T-helper 22 cell (primary cell): ENCODE data around the gene PNLIPRP2.

Experiments
- DNase-seq: peaks from one replicate; pipeline ENCODE4 v3.0.0-alpha.2; 2020; ENCODE audit warnings: low read depth

Gene PNLIPRP2

GRCh38 chr10:116612107-116612769 is 8.5 kb upstream of the PNLIPRP2 start:
- DNase-seq = no peak

DNA sequence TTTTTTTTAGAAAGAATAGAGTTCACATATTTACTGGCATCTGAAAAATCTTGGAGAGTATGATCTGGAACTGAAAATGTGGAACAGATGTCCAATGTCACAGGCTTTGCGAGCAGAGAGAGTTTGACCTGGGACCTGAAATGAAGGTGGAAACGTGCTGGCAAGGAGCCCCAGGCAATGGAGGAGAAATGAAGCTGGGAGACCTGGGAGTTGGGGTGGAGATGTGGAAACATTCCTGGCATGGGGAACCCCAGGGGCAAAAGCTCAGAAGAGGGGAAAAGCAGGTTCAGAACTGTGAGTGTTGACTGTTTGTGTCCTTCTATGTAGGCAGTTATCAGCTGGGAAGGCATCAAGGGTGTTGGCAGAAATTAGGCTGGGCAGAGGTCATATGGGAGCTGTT is 7.3 kb upstream of the PNLIPRP2 start:
- DNase-seq = no peak

DNA sequence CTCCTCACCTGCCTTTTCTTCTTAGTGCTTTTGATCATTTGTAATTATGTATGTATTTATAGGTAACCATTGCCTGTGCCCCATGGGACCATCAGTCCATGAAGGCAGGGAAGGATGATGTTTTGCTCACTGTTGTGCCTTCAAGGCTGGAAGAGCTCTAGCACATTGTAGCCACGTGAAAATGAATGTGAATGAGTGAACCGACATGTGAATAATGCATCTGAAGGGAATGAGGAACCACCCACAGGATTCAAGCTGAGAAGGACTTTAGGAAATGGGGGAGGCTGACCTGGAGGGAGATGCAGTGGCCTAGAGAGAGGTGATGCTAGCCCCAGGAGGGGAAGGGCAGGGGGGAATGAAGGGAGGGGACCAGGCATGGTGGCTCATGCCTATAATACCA is 6.0 kb upstream of the PNLIPRP2 start:
- DNase-seq = no peak

DNA sequence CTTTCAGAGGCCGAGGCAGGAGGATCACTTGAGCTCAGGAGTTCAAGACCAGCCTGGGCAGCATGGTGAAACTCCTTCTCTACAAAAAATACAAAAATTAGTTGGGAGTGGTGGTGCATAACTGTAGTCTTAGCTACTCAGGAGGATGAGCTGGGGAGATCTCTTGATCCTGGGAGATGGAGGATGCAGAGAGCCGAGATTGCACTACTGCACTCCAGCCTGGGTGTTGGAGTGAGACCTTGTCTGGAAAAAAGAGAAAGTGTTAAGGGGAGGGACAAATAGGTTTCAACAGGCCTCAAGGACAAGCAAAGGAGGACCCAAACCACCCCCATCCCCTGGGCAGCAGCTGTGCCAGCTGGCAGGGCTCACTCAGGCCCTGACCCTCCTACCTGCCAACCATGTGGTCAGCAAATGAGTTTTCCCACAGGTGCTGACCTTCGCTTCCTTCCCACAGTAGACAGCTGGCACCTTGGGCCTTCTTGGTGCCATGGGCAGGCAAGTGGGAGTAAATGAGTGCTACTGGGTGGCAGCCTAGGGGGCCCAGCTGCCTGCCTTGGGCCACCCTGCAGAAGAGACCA is 5.5 kb upstream of the PNLIPRP2 start:
- no peak for DNase-seq

DNA sequence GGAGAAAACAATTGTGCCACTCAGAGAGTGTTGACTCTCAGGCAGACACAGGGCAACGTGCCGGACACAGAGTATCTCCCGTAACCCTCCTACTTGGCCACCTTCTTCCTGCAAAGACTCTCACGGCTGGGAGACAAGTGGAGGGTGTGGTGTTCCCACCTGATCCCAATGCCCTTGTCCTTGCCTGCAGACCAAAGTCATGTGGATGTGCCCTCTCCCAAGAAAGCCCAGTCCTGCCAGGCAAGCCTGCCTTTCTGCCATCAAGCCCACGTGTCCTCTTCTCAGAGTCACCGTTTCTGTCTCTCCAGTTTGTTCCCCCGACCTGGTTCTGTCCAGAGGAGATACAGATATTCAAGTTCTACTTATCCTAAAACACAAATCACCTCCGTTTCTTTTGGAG is 723 bp downstream of the PNLIPRP2 start:
- DNase-seq = no peak

DNA sequence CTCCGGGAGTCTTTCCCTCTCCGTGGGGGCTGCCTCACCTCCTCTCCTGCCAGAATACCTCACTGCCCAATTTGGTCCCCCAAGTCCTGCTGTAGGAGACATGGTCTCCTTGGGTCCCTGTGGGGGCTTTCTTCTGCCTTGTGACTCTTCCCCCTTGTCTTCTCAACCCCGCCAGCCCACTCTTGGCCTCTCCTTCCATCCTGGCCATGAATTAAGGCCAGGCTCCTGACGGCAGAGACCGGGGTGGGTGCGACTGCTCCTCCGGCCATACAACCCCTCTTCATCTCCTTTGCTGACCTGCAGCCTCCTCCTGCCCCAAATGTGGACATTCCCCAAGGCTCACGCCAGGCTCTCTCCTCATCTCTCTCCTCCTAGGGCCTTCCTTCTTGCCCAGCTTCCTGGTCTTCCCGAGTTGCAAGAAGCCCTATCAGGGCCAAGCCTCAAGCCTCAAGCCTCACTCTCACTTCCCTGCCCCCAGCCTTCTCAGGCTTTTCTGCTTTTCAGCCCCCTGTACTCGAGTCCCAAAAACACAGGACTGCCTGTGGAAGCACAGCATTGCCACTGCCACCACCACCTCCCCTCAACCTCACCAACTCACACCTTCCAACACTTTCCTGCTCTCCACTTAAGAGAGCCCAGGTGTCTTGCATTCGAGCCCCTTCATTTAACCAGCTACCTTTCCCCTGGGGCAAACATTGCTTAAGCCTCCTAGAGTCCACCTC is 1.3 kb downstream of the PNLIPRP2 start:
- DNase-seq = no peak

- no peak for DNase-seq
Measured at GRCh38 chr10:116625845-116626244, 5.1 kb downstream of the PNLIPRP2 start.

DNA sequence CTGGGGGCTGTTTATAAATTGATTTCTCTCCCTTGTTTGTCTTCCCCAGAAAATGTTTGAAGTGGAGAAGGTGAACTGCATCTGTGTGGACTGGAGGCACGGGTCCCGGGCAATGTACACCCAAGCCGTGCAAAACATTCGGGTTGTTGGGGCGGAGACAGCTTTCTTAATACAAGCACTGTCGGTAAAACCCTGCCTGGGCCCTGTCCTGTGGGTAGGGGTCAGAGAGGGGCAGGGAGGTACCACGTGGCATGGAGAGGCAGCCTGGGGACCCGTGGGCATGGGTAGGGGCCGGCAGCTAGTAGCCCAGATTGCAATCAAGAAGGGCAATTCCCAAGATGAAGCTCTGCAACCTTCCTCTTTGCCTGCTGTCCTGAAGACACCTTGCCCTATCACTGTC is 6.1 kb downstream of the PNLIPRP2 start:
- no peak for DNase-seq

GRCh38 chr10:116627386-116627933 is 6.7 kb downstream of the PNLIPRP2 start:
- DNase-seq = no peak

- DNase-seq = no peak
Measured at GRCh38 chr10:116629340-116629739, 8.6 kb downstream of the PNLIPRP2 start.

GRCh38 chr10:116630020-116630419 is 9.3 kb downstream of the PNLIPRP2 start:
- DNase-seq = no peak

DNA sequence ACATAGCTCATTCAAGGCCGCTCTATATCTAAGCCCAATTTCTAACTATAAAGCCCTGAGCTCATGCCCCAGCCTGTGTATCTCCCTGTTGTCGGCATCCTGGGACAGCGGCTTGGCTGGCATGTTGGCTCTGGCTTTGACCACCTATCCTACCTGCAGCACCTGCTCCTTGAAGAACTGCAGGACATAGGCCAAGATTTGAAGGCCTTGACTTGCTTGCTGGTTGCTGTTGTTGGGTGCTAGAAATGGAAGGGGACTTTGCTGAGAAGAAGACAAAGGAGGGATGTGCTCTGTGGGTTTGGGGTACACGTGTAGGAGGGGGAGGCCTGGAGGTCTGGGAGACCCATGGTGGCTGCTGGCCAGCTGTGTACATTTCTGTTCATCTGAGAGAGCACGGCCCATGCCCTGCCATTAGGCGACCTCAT is 11.1 kb downstream of the PNLIPRP2 start:
- no peak for DNase-seq

DNA sequence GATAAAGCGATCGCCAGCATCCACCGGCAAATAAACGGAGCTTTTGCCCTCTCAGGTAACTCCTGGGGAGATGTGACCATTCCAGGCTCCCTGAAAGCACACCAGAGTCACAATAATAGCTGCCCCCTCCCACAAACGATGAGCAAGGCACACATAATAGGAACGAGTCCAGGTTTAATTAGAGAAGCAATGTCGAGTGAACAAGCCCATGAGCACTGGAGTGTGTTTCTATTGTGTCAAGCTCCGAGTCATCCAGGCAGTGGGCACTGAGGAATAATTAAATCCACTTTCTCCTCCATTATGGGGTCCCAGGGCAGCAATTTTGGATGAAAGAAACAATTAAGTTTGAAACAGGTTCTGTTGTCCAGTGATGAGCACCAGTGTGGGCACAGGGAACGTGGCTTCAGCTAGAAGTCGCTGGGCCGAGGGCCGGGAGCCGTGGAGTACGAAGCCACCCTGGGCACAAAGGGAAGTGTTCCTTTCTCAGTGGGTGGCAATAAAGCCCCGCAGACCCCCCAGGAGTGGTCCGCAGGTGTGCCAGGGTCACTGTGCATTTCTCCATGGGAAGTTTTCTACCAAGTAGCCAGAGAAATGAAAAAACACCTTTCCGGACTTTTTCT is 12.0 kb downstream of the PNLIPRP2 start:
- no peak for DNase-seq

DNA sequence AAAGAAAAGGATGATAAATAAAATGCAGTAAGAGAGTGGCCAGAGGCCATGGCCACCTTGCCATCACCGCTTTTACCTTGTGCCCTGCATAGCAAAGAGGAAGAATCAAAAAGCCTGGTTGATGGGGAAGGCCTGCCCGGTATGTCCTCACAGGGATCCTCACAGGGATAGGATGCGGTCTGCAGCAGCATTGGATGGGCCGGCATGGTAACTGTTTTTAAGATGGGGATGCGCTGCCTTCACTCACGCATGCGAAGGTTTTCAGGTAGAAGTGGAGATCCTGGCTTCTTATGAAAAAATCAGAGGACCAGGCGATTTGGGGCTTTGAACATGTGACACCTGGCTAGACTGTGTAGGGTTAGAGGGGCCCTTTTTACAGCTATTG is 12.5 kb downstream of the PNLIPRP2 start:
- DNase-seq = no peak

DNA sequence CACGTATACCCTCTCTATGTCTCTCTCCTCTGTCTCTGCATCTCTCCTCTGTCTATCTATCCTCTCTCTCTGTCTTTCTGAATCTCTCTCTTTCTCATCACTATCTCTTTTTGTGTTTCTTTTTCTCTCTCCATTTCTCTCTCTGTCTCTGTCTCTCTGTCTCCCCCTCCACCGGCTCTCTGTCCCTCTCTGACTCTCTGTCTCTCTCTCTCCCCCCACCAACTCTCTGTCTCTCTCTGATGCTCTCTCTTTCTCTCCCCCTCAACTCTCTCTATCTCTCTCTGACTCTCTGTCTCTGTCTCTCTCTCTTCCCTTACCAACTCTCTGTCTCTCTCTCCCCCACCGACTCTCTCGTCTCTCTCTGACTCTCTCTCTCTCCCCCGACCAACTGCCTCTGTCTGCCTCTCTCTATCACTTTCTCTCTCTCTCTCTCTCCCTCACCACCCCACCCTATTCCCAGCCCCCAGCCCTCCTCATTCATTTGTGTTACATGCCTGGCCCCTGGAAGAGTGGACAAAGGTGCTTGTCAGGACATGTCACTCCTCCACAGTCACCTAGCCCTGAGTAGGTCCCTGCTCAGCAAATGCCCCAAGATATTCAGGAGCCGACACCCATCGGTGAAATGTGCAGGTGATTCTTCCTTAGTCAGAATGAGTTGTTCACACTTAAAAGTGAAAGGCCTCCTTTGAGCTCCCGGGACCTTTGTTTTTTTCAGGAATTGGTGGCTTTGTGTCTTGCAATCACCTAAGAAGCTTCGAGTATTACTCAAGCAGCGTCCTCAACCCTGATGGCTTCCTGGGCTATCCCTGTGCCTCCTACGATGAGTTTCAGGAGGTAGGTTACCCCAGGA is 13.6 kb downstream of the PNLIPRP2 start:
- DNase-seq = no peak

DNA sequence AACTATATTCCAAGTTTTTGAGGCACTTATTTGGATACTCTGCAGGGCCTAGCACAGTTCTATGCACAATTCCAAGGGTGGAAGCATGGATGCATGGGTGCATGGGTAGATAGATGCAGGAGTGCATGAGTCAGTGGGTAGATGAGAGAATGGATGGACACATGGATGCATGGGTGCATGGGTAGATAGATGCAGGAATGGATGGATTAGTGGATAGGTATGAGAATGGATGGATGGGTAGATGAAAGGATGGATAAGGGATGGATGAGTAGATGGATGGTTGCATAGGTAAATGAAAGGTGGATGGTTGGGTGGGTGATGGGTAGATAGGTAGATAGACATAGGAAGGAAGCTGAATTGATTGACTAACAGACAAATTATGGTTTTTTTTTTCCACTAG is 15.6 kb downstream of the PNLIPRP2 start:
- no peak for DNase-seq

DNA sequence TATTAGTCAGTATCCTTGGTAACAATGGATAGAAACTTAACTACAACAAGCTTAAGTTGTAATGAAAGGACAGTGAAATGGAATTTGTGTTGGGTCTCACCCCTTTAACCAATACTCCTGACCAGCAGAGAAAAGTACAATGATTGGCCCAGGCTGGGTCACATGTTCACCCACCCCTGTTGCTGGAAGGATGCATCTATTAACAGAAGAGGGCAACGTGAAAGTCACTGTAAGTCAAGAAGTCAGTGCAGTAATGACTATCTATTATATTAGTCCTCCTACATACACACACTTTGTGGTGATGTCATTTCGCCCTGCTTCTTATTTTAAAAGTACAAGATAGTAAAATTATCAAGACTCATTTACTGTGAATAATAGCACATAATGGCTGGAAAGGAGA is 16.2 kb downstream of the PNLIPRP2 start:
- no peak for DNase-seq

DNA sequence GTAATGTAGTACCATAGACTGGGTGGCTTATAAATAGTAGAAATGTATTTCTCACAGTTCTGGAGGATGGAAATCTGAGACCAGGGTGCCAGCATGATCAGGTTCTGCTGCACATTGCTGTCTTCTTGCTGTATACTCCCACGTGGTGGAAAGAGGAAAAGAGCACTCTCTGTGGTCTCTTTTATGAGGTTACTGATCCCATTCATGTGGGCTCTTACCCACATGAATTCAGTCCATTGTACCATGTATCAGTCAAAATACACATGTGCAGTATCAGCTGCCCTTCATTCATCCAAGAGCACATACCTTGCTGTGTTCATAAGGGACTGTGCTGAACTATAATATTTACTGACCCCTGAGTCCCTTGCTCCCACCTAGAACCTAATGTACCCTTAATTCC is 17.1 kb downstream of the PNLIPRP2 start:
- DNase-seq = no peak

- DNase-seq = no peak
Measured at GRCh38 chr10:116646502-116646901, 25.7 kb downstream of the PNLIPRP2 start.

DNA sequence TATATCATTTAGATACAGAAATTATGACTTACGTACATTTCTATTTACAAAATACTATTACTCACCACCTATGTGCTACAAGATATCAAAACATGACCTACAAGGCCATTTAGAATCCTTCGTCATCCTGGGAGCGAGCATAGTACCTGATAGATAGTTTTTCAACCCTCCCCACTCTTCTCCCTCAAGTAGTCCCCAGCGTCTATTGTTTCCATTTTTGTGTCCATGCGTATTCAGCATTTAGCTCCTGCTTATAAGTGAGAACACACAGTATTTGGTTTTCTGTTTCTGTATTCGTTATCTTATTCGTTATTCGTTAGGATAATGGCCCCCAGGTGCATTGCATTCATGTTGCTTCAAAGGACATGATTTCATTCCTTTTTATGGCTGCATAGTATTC is 28.1 kb downstream of the PNLIPRP2 start:
- DNase-seq = no peak

GRCh38 chr10:116653885-116654284 is 33.1 kb downstream of the PNLIPRP2 start:
- DNase-seq = no peak

DNA sequence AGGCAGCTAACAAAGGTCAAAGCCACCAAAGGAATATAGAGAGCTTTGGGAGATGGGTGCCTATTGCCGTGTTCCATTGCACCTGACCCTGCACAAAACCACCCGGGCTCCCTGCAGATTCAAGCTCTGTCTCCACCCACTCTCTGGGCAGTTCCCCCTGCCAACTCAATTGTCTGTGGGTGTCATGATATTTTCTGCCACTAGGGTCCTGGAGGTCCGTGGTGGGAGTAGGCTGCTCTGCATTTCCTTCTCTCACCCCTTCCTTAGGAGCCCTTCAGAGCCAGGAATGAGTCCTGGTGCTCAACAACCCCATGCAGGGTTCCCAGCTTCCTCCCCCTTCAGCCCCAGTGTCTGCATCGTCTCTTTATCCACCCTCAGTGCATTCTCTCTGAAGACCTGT is 34.1 kb downstream of the PNLIPRP2 start:
- DNase-seq = no peak
